ENCODE results near the gene ZBTB7C.

Gene ZBTB7C

GRCh38 chr18:48021273-48021914 lies 387.8 kb downstream of the ZBTB7C start:
- no peak for DNase-seq (ENCODE audit: low read depth in 2 of 2)

- no peak for DNase-seq (ENCODE audit: low read depth in 2 of 2)
Observed at GRCh38 chr18:48020337-48021250, 388.6 kb downstream of the ZBTB7C start.

- DNase-seq (ENCODE audit: low read depth in 2 of 2) = no peak
Observed at GRCh38 chr18:48019557-48020325, 389.4 kb downstream of the ZBTB7C start.

- no peak for DNase-seq (ENCODE audit: low read depth in 2 of 2)
Observed at GRCh38 chr18:48018851-48019250, 390.3 kb downstream of the ZBTB7C start.

GRCh38 chr18:48017635-48018034 lies 391.5 kb downstream of the ZBTB7C start:
- DNase-seq (ENCODE audit: low read depth in 2 of 2) = no peak

- DNase-seq (ENCODE audit: low read depth in 2 of 2) = no peak
Observed at GRCh38 chr18:48013162-48013561, 396.0 kb downstream of the ZBTB7C start.

GRCh38 chr18:48011926-48012465 lies 397.2 kb downstream of the ZBTB7C start:
- no peak for DNase-seq (ENCODE audit: low read depth in 2 of 2)

GRCh38 chr18:48010264-48010663 lies 398.9 kb downstream of the ZBTB7C start:
- no peak for DNase-seq (ENCODE audit: low read depth in 2 of 2)

GRCh38 chr18:48009116-48009745 lies 400.0 kb downstream of the ZBTB7C start:
- DNase-seq (ENCODE audit: low read depth in 2 of 2) = no peak

GRCh38 chr18:48007955-48008701 lies 401.1 kb downstream of the ZBTB7C start:
- peak in 1 of 2 donors; percentile 16 for DNase-seq (ENCODE audit: low read depth in 2 of 2)

- DNase-seq (ENCODE audit: low read depth in 2 of 2) = no peak
Observed at GRCh38 chr18:48007381-48007780, 401.8 kb downstream of the ZBTB7C start.

- DNase-seq (ENCODE audit: low read depth in 2 of 2) = no peak
Observed at GRCh38 chr18:48006415-48007175, 402.6 kb downstream of the ZBTB7C start.

GRCh38 chr18:48004577-48004976 lies 404.6 kb downstream of the ZBTB7C start:
- DNase-seq (ENCODE audit: low read depth in 2 of 2) = no peak

GRCh38 chr18:48003426-48004349 lies 405.5 kb downstream of the ZBTB7C start:
- no peak for DNase-seq (ENCODE audit: low read depth in 2 of 2)

- DNase-seq (ENCODE audit: low read depth in 2 of 2) = no peak
Observed at GRCh38 chr18:48002933-48003365, 406.2 kb downstream of the ZBTB7C start.

- no peak for DNase-seq (ENCODE audit: low read depth in 2 of 2)
Observed at GRCh38 chr18:48000701-48001100, 408.5 kb downstream of the ZBTB7C start.

GRCh38 chr18:47999801-48000248 lies 409.4 kb downstream of the ZBTB7C start:
- no peak for DNase-seq (ENCODE audit: low read depth in 2 of 2)

GRCh38 chr18:47997338-47997780 lies 411.8 kb downstream of the ZBTB7C start:
- no peak for DNase-seq (ENCODE audit: low read depth in 2 of 2)

- no peak for DNase-seq (ENCODE audit: low read depth in 2 of 2)
Observed at GRCh38 chr18:47996091-47996541, 413.1 kb downstream of the ZBTB7C start.

Data from stimulated activated CD8-positive, alpha-beta memory T cell treated with anti-CD3 and anti-CD28 coated beads, Interleukin-7, amount 100 ng/mL, for 1 hour (primary cell).